Panc1 (cell line): ENCODE measurements around the gene KMT5C.

Experiments used
- CTCF ChIP-seq: fragments of 450-650 bp; IDR thresholded peaks from 2 replicates; pipeline ENCODE4 v1.5.1; 2017; ENCODE audit warnings: mild to moderate bottlenecking
- POLR2AphosphoS5 ChIP-seq: IDR thresholded peaks from 2 replicates; pipeline ENCODE4 v1.6.1; 2012; ENCODE audit warnings: mild to moderate bottlenecking, low read depth, low read length, moderate library complexity
- REST ChIP-seq, 2 experiments: IDR thresholded peaks; 2 replicates each; pipeline ENCODE4 v1.6.1; 2011 to 2012; ENCODE audit warnings: low read depth in 2 of 2, control low read depth in 1 of 2, low read length in 1 of 2, mild to moderate bottlenecking in 1 of 2, moderate library complexity in 1 of 2; ENCODE audit not compliant: insufficient read depth in 1 of 2
- SIN3A ChIP-seq: IDR thresholded peaks from 2 replicates; pipeline ENCODE4 v1.6.1; 2012; ENCODE audit warnings: low read depth, mild to moderate bottlenecking, low read length, moderate library complexity, borderline replicate concordance; ENCODE audit not compliant: insufficient read depth
- TCF7L2 ChIP-seq: IDR thresholded peaks from 2 replicates; pipeline ENCODE4 v1.6.1; 2011; ENCODE audit warnings: mild to moderate bottlenecking, low read depth, low read length, inconsistent platforms

GRCh38 chr19:55321466-55322137 lies 18.1 kb upstream of the KMT5C start:
- TF ChIP-seq CTCF, result no peak
- TF ChIP-seq TCF7L2, result no peak
- TF ChIP-seq POLR2AphosphoS5, result no peak
- no peak for TF ChIP-seq SIN3A
- TF ChIP-seq REST (IDR thresholded peaks at IDR 0.05; ENCODE audit: insufficient read depth in 1 of 2, low read depth in 2 of 2, low read length in 1 of 2), result no peak
